Hypothalamus (tissue), 51 donors: Measurements from ENCODE around the gene PCLO.
"Not testable (repeated sequence)": the region's sequence is repeated elsewhere in the genome, so short reads cannot be mapped to it uniquely, and the experiment has no call there.

Experiments
- DNase-seq, 51 donors: peaks; one replicate each; lab custom pipeline; 2025; lab: John Stamatoyannopoulos, UW

The PCLO gene

GRCh38 chr7:83143107-83143506, 19.6 kb downstream of the PCLO start:
- no peak for DNase-seq

GRCh38 chr7:83142365-83142764, 20.3 kb downstream of the PCLO start:
- DNase-seq: no peak

GRCh38 chr7:83141927-83142326, 20.8 kb downstream of the PCLO start:
- no peak for DNase-seq

GRCh38 chr7:83130623-83131545, 31.8 kb downstream of the PCLO start:
- no peak for DNase-seq

GRCh38 chr7:83130191-83130590, 32.5 kb downstream of the PCLO start:
- no peak for DNase-seq

- no peak for DNase-seq
These were observed 43.2 kb downstream of the PCLO start for GRCh38 chr7:83119494-83119893.

- no peak for DNase-seq
These were observed 43.7 kb downstream of the PCLO start for GRCh38 chr7:83119026-83119382.

- DNase-seq: no peak
These were observed 44.2 kb downstream of the PCLO start for GRCh38 chr7:83118347-83119025.

- no peak for DNase-seq
These were observed 45.2 kb downstream of the PCLO start for GRCh38 chr7:83117466-83117865.

DNA sequence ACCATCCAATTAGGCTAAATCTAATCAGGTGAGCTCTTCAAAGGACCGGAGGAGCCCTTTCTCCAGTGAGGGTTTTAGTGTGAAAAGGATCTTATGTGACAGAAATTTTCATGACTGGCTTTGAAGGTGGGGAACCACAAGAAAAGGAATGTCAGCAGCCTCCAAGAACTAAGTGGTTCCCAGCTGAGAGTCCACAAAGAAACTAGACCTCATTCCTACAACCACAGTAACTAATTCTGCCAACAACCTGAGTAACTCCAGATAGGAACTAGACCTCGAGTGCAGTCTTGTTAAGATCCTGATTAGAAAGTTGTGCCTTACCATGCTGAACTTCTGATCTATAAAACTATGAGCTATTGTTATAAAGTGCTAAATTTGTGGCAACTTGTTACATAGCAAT, 51.3 kb downstream of the PCLO start:
- DNase-seq: no peak

DNA sequence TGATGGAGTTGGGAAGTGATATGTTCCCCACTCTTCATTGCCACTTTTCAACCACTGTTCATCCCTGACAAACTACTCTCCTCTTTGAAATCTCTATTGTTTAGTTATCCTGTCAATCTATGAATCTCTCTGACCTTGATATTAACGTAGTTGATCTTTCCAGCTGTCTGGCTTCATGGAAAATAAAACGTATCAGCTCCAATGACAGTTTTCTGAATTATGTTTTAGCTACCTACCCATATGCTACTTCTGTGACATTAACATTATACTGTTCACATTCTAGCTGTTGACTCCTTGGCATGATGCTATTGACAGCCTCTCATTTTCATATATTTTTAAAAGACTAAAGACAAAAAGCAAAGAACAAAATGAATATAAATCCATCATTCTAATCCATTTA, 53.3 kb downstream of the PCLO start:
- no peak for DNase-seq

DNA sequence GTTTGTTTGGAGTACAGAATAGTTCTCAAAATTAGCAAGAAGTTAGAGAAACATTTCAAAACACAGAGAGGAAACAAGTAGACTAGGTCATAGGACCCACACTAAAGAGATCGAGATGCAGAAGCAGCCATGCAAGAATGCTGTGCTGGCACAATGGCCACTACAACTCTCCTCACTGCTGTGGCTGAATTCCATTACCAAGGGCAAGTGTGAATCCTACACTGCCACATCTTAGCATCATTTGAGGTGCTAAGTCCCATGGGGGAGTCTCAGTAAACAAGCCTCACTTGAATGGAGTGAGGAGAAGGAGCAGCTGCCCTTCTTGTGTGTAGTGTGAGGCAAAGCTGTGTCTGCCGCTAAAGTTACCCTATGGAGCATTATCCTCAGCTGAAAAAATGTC, 56.7 kb downstream of the PCLO start:
- DNase-seq: no peak

DNA sequence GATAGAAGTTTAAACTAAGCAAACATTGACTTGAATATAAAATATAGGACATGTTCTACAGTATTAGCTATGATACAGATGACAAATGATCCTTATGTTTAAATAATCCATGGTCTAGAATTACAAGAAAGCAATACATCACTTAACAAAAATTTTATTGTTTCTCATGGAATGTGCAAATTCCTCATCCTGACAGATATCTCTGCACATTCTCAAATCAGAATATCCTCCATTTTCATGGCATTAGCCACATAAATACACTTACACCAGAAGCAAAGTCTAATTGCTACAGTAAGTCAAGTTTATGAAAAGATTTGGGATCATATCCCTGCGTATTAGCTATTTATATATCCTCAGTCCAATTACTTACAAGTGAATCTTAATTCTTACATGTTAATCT, 57.6 kb downstream of the PCLO start:
- no peak for DNase-seq

- no peak for DNase-seq
These were observed 61.2 kb downstream of the PCLO start for GRCh38 chr7:83101530-83101929.

GRCh38 chr7:83096065-83096580, 66.6 kb downstream of the PCLO start:
- DNase-seq: no peak

DNA sequence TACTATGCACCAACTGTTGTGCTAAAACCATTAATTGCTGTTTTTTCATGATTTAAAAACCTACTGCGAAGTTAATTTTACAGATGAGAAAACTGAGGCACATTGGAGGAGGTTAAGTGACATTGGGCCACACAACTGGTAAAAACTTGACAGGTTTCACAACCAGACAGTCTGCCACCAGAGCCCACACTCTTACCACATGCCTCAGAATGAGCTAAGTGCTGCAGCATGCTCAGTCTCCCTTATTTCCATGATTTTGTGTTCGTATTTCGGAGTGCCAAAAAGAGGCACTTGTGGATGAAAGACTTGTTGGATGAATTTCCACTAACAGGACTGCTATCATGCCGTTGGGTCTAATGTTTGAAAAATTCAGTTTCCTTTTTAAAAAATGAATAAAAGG, 77.4 kb downstream of the PCLO start:
- DNase-seq: no peak

GRCh38 chr7:83079879-83080278, 82.8 kb downstream of the PCLO start:
- not testable (repeated sequence) for DNase-seq

- no peak for DNase-seq
These were observed 85.4 kb downstream of the PCLO start for GRCh38 chr7:83077328-83077727.

- no peak for DNase-seq
These were observed 89.8 kb downstream of the PCLO start for GRCh38 chr7:83072576-83073517.

DNA sequence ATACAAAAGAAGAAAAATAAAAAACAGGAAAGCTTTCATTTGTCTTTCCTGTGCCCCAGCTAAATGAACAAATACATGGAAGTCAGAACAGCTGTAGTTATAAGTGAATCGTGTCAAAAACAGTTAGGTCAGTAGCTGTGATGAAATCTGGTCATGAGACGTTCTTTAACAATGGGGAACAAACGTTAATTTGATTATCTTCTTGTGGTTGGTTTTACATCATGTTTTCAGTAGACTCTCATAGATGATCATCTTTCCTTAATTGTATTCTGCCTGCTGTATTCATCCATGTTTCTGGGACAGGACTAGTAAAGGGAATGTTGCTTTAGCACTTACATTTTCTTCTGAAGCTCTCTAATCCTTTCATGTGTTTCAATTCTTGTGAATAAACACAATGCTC, 97.0 kb downstream of the PCLO start:
- no peak for DNase-seq

- DNase-seq: no peak
These were observed 102.5 kb downstream of the PCLO start for GRCh38 chr7:83060218-83060617.
